SK-N-SH treated with all-trans-retinoic acid at 6 μM for 48 hours (cell line): ENCODE data around the gene CCDC187.

ENCODE experiments used
- TF ChIP-seq, protein P1 (sequence below): fragments of 250-450 bp; sonication (Bioruptor Pico); IDR thresholded peaks from 2 replicates; pipeline ENCODE4 v1.5.1; 2020; ENCODE audit warnings: low read depth, mild to moderate bottlenecking, moderate library complexity

The CCDC187 gene

DNA sequence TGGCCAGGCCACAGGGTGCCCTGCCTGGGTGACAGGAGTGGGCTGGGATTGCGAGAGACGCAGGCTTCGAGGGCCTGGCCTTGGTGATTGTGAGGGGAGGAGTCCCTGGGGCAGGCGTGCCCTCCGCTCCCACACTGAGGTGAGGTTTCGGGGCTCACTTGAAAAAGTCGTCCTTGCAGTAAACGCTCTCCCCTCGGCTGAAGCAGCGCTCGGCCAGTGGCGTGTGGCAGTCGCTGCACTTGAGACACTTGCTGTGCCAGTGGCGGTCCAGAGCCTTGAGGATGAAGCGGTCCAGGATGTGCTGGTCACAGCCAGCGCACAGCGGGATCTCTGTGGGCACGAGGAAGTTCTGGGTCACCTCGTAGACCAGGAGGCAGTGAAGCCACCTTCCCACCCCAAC lies 103.5 kb downstream of the CCDC187 start (continued):
- TF ChIP-seq, protein P1, sequence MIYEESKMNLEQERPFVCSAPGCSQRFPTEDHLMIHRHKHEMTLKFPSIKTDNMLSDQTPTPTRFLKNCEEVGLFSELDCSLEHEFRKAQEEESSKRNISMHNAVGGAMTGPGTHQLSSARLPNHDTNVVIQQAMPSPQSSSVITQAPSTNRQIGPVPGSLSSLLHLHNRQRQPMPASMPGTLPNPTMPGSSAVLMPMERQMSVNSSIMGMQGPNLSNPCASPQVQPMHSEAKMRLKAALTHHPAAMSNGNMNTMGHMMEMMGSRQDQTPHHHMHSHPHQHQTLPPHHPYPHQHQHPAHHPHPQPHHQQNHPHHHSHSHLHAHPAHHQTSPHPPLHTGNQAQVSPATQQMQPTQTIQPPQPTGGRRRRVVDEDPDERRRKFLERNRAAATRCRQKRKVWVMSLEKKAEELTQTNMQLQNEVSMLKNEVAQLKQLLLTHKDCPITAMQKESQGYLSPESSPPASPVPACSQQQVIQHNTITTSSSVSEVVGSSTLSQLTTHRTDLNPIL (CRISPR knock-in tag), result no peak
